ENCODE measurements around the gene MIX23.
"Not testable (repeated sequence)": the region's sequence is repeated elsewhere in the genome, so short reads cannot be mapped to it uniquely, and the experiment has no call there.

The MIX23 gene

DNA sequence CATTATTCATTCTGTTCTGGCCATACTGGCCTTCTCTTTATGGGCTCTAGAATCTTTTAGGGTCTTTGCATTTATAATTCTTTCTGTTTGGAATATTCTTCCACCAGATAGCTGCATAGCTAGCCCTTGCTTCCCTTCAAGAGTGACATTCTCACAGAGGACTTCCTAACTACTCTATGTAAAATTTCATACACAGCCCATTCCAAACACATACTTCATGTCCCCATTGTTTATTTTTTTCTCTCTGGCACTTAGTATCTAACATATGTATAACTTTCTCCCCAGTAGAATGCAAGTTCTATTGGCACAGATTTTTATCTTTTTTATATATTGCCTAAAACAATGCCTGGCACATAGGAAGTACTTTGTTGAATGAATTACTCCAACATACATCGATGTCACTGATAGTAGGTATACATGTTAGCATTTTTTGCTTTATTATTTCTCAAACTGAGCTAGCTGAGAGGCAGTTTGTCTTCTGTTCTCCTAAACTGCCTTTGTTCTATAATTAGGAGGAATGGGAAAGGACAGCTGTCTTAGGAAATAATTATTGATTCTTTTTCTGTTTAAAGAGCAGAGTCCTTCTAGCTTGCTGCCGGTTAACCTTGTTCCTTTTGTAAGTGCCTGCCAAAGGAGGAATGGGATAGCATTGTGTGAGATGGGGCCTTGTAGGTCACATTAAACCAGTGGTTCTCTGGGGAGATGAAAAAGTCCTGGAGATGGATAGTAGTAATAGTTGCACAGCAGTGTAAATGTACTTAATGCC, 8.8 kb upstream of the MIX23 start:
- no peak for DNase-seq

DNA sequence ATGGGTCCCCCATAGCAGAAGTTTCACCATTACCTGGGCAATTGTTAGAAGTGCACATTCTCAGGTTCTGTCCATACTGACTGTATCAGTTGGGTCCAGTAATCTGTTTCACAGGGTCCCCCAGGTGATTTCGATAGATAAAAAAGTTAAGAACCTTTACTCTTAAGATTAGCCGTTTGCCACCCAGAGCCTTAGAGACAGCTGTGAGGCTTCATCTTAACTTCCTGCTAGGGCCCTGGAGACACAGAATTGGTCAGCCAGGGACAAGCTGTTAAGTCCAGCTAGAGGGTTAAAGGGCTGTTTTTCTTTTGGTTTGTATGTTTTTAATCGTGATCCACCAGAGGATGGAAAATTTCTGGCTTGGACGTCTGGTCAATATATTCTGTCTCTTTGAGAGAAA, 7.6 kb upstream of the MIX23 start:
- no peak for DNase-seq

DNA sequence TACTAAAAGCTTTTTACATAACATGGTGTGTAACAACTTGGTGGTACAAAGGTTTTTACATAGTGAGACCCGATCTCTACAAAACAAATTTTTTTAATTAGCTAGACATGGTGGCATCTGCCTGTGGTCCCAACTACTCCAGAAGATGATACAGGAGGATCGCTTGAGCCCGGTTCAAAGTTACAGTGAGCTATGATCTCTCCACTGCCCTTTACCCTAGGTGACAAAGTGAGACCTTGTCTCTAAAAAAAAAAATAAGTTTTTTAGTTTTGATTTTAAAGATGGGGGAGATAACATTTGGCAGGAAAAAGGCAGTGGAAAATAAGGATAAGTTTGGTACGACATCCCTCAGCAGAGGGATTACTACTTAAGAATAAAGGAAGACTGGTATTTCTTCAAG, 6.9 kb upstream of the MIX23 start:
- no peak for DNase-seq

GRCh38 chr3:122389197-122389596, 6.2 kb upstream of the MIX23 start:
- no peak for DNase-seq

DNA sequence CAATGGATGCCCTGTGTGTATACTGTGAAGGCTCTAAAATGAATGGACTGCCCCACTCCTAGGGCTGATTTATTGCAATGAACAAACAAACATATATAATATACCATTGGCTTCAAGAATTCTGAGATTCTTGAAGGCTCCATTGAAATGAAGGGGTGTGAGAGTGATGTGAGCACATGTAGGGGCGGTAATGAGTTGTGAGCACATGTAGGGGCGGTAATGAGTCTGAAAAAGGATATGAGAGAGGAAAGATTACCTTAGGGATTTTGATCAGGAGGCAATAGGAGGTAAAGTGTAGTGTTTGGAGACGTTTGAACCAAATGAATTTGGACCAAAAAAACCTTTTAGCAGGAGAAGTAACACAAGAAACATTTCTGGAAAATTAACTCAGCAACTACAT, 4.7 kb upstream of the MIX23 start:
- DNase-seq = no peak

- DNase-seq = peak; percentile 92
Measured at GRCh38 chr3:122383771-122384697, 1.0 kb upstream of the MIX23 start, which contains the start of gene FAM162A. Gene FAM162A, plus strand, starts transcription at chr3:122384182. Its CDS starts 84 bp downstream, at chr3:122384266.

DNA sequence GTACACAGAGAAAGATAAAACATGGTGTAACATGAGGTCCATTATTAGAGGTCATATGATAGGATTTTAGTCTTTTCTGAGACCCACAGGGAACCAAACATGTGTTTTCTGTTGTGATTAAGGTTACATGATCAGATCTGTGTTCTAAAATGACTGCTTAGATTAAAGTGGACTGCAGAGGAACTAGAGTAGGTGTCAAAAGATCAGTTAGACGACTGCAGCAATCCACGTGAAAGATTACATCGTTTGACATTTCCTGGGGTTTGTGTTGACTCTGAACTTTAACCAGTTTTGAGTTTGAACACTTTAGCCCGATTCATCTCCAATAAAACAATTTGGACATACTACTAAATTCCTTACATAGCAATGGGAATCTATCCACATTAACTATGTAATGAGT, 5.1 kb downstream of the MIX23 start:
- no peak for DNase-seq

GRCh38 chr3:122374034-122374433, 9.0 kb downstream of the MIX23 start:
- no peak for DNase-seq

- DNase-seq = no peak
Measured at GRCh38 chr3:122366379-122366749, 16.7 kb downstream of the MIX23 start.

- not testable (repeated sequence) for DNase-seq
Measured at GRCh38 chr3:122365582-122366378, 17.3 kb downstream of the MIX23 start.

GRCh38 chr3:122365073-122365472, 18.0 kb downstream of the MIX23 start:
- DNase-seq = no peak

- no peak for DNase-seq
Measured at GRCh38 chr3:122364490-122364889, 18.5 kb downstream of the MIX23 start.

DNA sequence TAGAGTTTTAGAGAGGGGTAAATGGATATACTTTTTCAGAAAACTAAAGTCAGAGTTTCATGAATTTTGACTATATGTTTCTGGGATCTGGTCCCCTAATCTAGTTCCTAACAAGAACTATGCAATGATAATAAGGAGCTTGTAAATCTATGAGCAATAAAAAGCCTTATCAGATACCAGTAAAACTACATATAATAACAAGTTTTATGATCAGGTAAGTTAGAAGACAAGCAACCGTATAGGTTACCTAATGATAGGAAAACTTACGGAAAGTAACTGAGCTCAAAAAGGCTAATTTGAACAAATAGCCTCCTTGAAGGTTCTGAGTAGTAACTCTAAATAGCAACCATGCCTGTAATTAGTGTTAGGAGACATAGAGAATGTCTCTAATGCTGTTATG, 21.0 kb downstream of the MIX23 start:
- no peak for DNase-seq

GRCh38 chr3:122358703-122359032, 24.4 kb downstream of the MIX23 start:
- no peak for DNase-seq

- no peak for DNase-seq
Measured at GRCh38 chr3:122357828-122358702, 25.0 kb downstream of the MIX23 start.

- peak; percentile 8 for DNase-seq
Measured at GRCh38 chr3:122356402-122356801, 26.6 kb downstream of the MIX23 start.

- DNase-seq = no peak
Measured at GRCh38 chr3:122355612-122356011, 27.4 kb downstream of the MIX23 start.

- DNase-seq = no peak
Measured at GRCh38 chr3:122353893-122354401, 29.1 kb downstream of the MIX23 start.

- DNase-seq = no peak
Measured at GRCh38 chr3:122353215-122353614, 29.8 kb downstream of the MIX23 start.

DNA sequence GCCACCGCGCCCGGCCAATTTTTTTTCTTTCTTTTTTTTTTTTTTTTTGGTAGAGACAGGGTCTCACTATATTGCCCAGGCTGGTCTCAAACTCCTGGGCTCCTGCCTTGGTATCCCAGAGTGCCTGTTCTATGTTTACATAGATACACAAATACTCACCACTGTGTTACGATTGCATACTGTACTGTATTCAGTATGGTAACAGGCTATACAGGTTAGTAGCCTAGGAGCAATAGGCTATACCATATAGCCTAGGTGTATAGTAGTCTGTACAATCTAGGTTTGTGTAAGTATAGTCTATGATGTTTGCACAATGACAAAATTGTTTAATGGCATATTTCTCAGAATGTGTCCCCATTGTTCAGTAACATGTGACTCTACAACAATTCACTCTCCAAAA, 31.4 kb downstream of the MIX23 start:
- DNase-seq = no peak

GRCh38 chr3:122350814-122351418, 32.1 kb downstream of the MIX23 start:
- DNase-seq = no peak

- no peak for DNase-seq
Measured at GRCh38 chr3:122349171-122349570, 33.9 kb downstream of the MIX23 start.
